ENCODE results near the gene PRPF4. TPM values are rescaled to one million over a fixed set of nuclear protein-coding genes. Genes with fewer than 3 reads are reported as not detected.

Gene PRPF4
- total and polyA plus RNA-seq, 9 of the 15 experiments (the other 6 are each of a cell fraction or from before 2014, with no cell fraction given): 25.8 to 66.0 (median 39.8) TPM

GRCh38 chr9:113231701-113232100 is 43.8 kb upstream of the PRPF4 start:
- ChIA-PET POLR2A (interaction anchor here (1.0 to 3.0 kb wide), 3 partner anchors 10 to 17 kb away, joined by 3 to 18 read pairs (median 4); partner anchors contain the start of genes FKBP15 and SLC31A1), CTCF (ENCODE audit: low intra/inter-chr PET ratio) (no interaction called here)
- H4K20me1 ChIP-seq (replicated peaks; ENCODE audit: control insufficient read depth, insufficient read depth, low read length): no peaks in the 10 kb centered on the region
- in situ Hi-C loops (cut with MboI) (no loop called here), intact Hi-C loops (cut with micrococcal nuclease) (no loop called here)
- ATAC-seq (peak; percentile 65), DNase-seq (ENCODE audit: extremely low read depth in 1 of 4, low spot score in 3 of 4) (peak; percentile 20 to 41 (median 32)), FAIRE-seq (no peak)
- peak overlapping the region; percentile 17; the same call in 1 of the 2 replicates for H3K4me2 ChIP-seq (ENCODE audit: insufficient read depth, low read length)
- no peaks in the 10 kb centered on the region for H3K9me3 ChIP-seq (replicated peaks; ENCODE audit: control insufficient read depth, insufficient read depth, low read depth, low read length)
- H3K4me3 ChIP-seq: no peak overlapping the region
- H3K9me1 ChIP-seq (ENCODE audit: control insufficient read depth, insufficient read depth, low read length): no peaks in the 10 kb centered on the region
- H3K4me1 ChIP-seq (replicated peaks in 1 of 2; ENCODE audit: control insufficient read depth in 2 of 2, insufficient read depth in 2 of 2, low read length in 2 of 2): peaks cover 0 to 30% of the 10 kb centered on the region in 2 experiments; a peak in 3 of 5 replicates
- peak overlapping the region; percentile 15; the same call in 2 of the 3 replicates for H3K27ac ChIP-seq (ENCODE audit: extremely low read depth, low read depth, low read length)
- peaks cover 5% of the 10 kb centered on the region; the same call in 2 of the 3 replicates for H3K36me3 ChIP-seq (ENCODE audit: control insufficient read depth, insufficient read depth, low read length)
- H3K9ac ChIP-seq (ENCODE audit: insufficient read depth in 1 of 2, low read depth in 2 of 2, low read length in 2 of 2): 0 out of 4 replicates have a peak overlapping the region, but pooled peaks of 1 of the 2 experiments have one; percentile 23
- BruUV-seq (replicated peaks): no TSS peak
- H3K79me2 ChIP-seq (ENCODE audit: control insufficient read depth, insufficient read depth, low read length): peaks cover 39% of the 10 kb centered on the region
- WGBS (ENCODE audit: insufficient coverage, low coverage, missing lambda C conversion rate): 3% methylated on average over 2 of the region's 2 CpGs
- no peak overlapping the region for H2AFZ ChIP-seq (ENCODE audit: low read depth, low read length)
- no peaks in the 10 kb centered on the region for H3K27me3 ChIP-seq (ENCODE audit: control insufficient read depth in 2 of 2, insufficient read depth in 2 of 2, low read length in 2 of 2)
- TF ChIP-seq ARID1B (IDR thresholded peaks at IDR 0.05) (peak; percentile 70), EP300 (IDR thresholded peaks at IDR 0.05; ENCODE audit: low read length) (0 out of 2 replicates have a peak, but pooled peaks have one; percentile 15), DPF2 (IDR thresholded peaks at IDR 0.05) (0 out of 2 replicates have a peak, but pooled peaks have one; percentile 25), NR2C1 (IDR thresholded peaks at IDR 0.05) (no peak), NR2C1 (tag; IDR thresholded peaks at IDR 0.05) (no peak), POLR2AphosphoS5 (IDR thresholded peaks at IDR 0.05; ENCODE audit: control insufficient read depth, insufficient read depth, low read depth, low read length) (peak; percentile 51; the same call in 1 of the 2 replicates), SLC30A9 (CRISPR knock-in tag; IDR thresholded peaks at IDR 0.05) (no peak), PURB (CRISPR knock-in tag; IDR thresholded peaks at IDR 0.05; ENCODE audit: low read depth) (no peak), CBFA2T3 (IDR thresholded peaks at IDR 0.05) (peak; percentile 84), TAL1 (IDR thresholded peaks at IDR 0.05) (peak; percentile 73), TCF3 (CRISPR knock-in tag; IDR thresholded peaks at IDR 0.05) (peak; percentile 59), CHD7 (IDR thresholded peaks at IDR 0.05; ENCODE audit: low read depth, low read length) (no peak), MTA2 (IDR thresholded peaks at IDR 0.05; ENCODE audit: low read depth) (peak; percentile 35; the same call in 1 of the 2 replicates), CBFA2T2 (conservative IDR thresholded peaks at IDR 0.05) (peak; percentile 69), NCOR1 (IDR thresholded peaks at IDR 0.05) (peak; percentile 67)

Measured in K562 (cell line).